ENCODE results near the gene SLC39A3.

The SLC39A3 gene, protein sequence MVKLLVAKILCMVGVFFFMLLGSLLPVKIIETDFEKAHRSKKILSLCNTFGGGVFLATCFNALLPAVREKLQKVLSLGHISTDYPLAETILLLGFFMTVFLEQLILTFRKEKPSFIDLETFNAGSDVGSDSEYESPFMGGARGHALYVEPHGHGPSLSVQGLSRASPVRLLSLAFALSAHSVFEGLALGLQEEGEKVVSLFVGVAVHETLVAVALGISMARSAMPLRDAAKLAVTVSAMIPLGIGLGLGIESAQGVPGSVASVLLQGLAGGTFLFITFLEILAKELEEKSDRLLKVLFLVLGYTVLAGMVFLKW

DNA sequence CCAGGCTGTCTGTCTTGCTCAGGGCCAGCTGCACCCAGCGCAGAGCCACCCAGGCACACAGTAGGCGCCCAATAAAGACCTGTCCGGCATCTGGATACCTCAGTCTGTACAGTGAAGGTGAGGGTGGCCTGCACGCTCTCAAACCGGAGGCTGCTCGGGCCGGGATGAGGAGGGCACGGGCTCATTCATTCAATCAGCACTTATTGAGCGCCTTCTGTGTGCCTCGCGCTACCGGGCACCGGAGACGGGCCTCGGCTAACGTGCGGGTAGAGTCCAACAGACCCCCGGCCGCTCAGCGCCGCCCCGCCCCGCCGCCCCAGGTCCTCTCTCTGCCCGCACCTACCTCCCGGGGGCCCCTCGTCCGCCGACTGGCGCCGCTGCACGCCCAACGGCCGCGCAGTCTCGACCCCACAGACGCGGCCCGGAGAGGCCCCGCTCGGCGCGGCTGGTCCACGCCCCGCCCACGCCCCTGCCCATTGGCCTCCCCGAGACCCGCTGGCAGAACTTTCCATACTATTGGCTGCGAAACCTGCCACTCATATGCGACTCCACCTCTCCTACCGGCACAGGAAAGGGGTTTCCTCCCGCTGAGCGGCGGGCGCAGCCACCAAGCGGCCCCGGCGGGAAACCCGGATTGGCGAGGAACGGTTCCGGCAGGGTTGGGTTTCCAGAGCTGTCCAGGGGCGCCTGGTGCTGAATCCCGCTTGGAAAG lies at the start of gene SLC39A3:
TSS of gene SLC39A3 (minus strand) at position 416 of the 712 bp plus-strand sequence. CDS start 2,760 bp downstream, outside the sequence.
- DNase-seq = peak; percentile 93 to 99 (median 96)

DNA sequence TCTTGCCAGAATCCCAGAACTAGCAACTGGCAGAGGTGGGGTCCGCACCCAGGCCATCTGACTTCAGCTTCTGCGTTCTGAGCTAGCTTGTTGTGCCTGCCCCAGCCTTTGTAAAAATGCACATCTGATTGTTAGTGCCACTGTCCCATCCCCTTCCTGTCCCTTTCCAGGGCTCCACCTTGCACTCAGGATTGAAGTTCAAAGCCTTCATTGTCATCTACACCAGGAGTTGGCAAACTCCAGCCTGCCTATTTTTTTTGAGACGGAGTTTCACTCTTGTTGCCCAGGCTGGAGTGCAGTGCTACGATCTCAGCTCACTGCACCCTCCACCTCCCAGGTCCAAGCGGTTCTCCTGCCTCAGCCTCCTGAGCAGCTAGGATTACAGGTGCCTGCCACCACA lies 48.4 kb upstream of the SLC39A3 start:
- no peak for DNase-seq

DNA sequence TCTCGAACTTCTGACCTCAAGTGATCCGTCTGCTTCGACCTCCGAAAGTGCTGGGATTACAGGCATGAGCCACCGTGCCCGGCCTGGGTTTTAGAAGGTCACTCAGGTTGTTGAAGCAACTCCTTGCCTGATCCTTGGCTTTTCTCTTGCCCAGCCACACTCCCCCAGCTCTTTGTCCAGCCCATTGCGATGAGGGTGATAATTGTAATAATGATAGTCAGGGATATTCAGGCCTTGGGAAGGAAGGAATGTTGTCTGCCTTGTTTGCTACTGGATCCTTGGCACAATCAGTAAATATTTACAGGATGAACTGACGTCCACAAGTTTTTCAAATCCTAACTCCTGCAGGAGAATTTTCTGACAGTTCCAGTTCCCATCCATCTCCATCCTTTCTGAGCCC lies 47.3 kb upstream of the SLC39A3 start:
- DNase-seq = no peak

DNA sequence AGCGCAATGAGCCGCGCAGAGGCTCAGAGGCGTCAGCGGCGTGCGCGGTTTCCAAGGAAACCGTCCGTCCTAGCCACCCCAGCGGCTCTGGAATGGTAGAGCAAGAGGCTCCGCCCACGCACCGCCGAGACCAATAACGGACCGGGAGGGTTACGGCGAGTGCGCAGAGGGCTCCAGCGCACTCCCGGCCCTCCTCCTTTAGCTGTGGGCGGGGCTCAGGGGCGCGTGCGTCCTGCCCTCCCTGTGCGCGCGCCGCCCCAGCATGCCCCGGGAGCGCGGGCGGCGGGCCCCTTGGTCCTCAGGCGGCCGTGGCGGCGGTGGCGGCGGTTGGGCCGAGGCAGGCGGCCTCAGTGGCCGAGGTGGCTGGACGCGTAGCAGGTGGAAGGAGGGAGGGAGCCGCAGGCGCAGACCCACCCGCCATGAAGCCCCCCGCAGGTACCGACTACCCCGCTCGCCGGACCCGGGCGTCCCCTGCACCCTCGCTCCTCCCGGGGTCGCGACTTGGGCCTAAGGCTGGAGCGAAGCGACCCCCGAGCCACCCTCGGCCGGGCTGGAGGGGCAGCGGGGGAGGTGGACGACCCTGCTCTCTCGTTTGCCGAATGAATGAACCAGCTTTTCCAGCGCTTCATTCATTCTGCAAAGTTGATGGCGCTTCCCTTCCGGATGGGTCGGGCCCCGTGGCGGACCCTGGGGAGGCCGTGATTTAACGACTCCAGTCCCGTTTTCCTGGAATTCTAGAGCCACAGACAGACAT lies 45.6 kb upstream of the SLC39A3 start, which contains the start of gene THOP1:
TSS of gene THOP1 (plus strand) at position 260 of the 754 bp plus-strand sequence. CDS start at position 420, 160 bp downstream.
- DNase-seq = peak; percentile 96 to 98 (median 98)

DNA sequence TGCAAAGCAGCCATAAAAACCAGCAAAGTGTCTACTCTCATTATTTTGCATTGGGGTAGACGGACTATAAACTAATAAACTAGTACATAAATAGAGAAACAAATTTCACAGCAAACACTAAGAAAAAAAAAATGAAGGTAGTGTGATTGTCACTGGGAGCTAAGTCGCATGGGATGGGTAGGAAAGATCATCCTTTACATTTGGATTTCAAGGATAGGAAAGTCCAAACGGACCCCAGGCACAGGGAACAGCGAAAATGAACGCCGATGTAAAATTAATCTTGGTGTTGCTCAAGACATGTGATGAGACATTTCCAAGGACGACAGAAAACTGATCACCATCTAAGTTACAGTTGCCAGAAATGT lies 43.9 kb upstream of the SLC39A3 start:
- DNase-seq = no peak

DNA sequence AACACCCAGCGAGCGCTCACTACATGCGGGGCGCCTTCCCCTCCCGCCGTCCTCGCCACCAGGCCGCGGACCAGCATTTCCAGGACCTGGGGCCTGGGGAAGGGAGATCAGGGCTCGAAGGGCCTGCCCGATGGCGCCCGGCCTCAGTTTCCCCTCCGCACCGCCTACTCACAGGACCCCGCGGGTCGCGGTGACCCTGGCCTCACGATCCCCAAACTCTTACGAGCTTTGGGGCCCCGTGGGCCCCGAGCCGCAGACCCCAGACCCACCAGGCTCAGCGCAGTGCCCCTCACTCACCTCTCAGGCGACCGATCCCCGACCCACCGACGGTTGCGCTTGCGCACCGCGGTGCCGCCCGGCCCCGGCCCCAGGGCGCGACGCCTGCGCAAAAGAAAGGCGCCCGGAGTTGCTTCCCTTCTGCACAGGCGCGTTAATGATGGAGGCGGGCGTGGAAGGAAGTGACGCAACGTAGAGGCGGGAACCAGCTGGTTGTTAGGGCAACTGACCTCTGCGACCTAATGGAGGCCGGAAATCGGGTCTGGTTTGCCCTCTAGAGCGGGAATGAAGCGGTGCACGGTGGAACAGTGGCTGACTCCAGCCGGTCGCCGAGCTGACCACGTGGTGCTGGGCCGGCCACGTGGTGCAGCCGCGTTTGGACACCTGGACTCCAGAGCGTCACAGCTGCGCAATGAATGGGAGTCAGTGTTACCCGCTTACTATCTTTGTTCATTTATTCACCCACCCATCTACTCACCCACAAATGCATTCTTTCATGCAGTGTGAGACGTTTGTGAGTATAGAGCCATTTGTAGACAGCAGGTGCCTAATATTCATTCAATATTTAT lies 43.3 kb upstream of the SLC39A3 start, which contains the start of gene SGTA:
TSS of gene SGTA (minus strand) at position 338 of the 845 bp plus-strand sequence. CDS start 14,205 bp downstream, outside the sequence.
- peak; percentile 87 to 93 (median 90) for DNase-seq

DNA sequence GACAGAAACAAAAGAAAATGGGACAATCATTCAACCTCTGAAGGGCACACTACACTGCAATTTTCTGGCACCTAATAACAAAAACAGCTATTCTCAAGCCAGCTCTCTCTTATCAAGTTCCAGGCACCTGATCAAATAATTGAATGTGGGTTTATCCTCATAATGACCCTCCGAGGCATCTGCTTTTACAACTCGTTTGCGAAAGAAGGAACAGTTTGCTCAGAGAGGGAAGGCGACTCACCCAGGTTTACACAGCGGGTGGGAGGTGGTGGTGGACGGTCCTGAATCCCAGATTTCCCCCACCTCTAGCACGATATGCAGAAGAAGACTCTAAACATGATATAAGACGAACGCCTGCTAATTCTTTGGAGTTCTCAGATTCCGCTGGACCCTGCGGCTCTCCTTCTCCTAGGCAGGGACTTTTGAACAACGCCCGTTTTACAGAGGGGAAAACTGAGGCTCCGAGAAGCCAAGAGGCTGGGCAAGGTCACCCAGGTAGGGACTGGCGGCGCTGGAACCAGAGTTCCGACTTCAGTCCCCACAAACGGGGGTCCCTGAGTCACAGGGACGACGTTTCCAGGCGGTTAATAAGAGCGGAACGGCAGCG lies 42.6 kb upstream of the SLC39A3 start:
- no peak for DNase-seq

DNA sequence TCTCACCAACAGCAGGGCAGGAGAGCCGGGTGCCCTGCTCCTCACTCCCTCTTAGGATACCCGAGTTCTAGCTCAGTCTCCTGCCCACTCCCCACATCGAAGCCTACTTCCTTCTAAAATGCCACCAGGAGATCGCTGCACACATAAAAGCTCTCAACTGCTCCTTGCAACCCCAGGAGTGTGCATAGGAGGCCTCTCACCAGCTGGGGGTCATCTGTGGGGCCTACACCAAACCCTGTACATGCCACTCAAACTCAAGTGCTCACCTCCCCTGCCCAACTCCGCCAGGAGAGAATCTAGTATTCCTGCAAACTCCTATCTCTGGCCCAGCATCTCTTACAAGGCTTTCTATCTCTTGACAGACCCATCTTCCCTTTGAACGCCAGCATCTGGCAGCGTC lies 40.5 kb upstream of the SLC39A3 start:
- DNase-seq = no peak

DNA sequence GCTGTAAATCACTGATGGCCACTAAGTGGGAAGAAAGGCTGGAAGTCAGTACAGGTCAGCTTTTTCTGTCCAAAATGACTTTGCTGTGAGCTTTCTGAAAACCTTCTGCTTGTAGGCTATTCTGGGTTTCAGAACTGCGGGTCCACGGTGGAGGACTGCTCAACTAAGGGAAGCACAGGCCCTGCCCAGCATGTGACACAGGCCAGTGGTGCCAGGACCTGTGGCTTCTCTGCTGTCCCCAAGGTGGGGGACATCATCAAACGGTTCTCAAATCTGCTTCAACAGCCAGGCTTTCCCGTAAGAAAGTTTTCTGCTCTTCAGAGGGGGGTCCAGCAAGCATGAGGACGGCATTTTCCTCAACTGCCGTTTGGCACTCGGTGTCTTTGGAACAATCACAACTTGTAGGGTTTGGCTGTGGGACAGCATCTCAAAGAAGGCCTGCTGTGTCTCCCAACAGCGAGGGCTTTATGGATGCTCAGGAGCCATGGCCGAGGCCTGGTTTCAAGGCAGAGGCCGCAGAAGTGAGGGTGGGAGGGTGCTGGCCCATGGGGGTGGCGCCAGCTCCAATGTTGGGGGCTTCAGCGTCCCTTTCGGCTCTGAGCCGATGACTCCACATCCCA lies 39.4 kb upstream of the SLC39A3 start:
- DNase-seq = no peak

DNA sequence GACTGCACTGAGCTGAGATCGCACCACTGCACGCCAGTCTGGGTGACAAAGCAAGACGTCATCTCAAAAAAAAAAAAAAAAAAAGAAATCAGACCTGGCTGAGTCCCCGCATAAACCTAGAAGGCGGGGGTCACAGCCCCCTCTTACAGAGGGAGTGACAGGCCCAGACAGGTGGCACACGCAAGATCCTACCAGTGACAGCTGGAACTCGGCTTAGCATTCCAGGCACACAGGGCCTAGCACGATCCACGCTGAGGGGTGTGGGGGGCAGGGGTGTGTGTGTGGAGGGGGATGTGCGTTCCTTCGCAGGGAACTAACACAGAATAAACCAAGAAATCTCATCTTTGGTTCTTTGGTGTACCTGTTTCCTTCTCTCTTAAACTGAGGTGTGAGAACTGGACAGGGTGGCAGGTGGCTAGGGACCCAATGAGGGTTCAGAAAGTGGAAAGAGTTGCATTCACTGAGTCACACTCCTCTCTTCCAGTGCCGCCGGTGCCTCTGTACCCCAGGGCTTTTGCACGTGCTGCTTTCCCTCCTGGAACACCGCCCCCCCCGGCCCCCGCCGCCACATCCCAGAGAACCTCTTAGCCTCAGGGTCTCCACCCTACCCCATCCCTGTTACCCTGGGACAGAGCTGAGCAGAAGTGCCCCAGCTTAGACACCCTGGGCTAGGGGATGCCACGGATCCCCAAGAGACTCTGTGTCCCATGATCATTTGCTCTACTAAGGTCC lies 38.3 kb upstream of the SLC39A3 start:
- no peak for DNase-seq

DNA sequence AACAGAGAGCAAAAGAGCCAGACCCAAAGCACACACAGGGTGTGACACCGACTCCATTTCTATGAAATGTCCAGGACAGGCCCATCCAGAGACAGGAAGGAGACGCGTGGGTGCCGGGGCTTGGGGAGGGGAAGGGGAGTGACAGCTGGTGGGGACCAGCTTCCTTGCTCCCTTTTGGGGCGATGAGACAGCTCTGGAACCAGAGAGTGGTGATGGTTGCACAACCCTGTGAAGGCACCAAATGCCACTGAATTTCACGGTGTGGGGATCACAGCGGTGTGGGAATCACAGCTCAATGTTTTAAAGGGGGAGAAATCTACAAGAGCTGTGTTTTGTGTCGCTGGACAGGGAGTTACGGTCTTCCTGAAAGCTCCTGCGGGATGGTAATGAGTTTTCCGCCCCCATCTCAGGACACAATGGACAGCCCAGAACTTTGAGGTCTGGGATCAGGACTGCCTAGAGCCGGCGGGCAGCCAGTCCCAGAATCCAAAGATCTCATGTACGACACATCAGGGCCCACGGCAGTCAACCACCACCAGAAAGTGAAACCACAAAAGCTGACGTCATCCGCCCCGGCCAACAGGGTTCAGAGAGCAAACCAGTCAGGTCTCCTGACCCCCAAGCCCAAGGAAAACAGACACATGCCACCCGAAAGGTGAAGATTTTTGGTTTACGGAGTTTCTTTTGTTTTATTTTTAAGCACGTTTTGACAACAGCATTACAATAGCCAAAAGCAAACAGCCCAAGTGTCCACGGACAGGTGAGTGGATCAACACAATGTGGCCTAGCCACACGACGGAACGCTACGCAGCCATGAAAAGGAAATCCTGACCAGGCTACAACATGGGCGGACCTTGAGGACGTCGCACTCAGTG lies 36.0 kb upstream of the SLC39A3 start:
- peak; percentile 36 to 46 (median 40) for DNase-seq

DNA sequence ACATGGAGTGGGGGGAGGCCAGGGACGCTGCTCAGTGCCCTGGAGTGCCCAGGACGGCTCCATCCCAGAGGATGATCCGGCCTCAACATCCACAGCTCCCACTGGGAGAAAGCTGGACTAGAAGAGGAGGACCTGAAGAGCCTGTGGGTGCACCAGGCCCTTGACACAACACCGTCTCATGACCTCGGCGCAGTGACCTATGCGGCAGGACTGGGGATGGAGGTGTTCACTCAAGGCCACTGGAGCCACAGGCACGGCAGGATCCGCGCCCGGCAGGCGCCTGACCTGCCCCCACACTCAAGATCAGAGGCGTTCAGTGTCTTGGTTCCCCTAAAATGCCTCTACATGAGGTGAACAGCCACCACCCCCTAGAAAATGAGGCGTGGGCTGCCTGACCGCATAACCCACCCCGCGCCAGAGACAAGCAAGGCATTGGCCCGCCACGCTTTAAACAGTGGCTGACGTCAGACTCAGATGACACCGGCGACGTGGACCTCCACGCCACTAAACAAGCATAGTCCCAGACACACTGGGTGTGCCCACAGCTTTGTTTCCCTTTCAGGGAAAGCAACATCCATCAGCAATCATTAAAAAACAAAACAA lies 35.2 kb upstream of the SLC39A3 start:
- no peak for DNase-seq

DNA sequence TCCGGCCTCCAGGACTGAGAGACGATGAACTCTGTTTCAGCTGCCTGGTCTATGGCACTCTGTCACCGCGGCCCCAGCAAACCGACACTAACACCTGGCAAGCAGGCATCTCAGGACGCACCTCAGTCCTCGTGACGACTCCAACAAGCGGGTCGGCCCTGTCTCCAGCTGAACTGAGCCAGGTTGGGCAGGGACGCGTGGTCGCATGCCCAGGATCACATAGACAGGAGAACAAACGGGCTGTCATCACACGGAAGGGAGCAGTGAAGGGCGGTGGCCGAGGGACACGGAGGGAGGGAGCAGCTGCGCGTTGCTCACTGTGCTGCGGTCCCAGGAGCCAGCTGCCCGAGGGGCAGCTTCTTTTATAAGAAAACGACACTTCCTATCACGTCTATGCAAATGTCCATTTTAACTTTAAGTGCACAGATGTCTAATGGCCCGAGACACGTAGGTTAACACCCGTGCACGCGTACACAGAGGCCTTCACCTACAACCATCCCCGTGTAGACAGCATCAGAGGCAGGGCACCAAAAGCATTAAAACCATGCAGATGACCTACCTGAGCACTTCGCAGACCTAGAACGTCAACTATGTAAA lies 34.4 kb upstream of the SLC39A3 start:
- DNase-seq = no peak

DNA sequence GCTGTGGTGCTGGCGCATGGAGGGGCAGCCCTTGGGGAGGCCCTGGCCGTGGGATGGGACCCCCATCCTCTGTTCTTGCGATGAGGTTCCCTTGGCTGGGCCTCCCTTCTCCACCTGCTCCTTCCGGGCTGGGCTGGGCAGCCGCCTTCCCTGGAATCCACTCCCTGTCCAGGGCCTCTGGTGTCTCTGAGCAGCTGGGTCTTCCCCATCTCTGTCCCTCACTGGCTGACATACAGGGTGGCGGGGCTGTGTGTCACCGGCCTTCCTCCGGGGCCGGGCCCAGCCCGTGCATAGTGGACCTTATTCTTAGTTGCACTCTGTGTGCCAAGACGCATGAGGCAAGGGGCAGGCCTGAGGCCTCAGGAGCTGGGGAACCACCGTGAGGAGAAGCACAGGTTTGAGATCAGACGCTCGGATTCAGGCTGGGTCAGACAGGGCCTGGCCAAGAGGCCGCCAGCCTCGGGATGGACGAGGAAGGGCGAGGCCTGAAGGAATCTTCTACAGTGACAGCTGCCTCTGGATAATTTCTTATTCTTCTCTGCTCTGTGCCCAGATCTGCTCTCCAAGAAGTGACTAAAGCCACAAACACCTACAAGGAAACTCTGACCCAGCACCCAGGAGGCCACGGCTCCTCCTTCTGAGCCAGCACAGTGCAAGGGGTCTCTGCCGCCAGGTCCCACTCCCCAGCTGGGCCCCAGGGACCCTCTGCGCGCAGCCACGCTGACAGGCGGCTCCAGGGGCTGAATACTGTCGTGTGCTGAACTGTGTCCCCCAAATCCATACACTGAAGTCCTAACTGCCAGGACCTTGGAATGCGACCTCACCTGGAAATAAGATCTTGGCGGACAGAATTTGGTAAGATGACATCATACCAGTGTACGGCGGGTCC lies 32.2 kb upstream of the SLC39A3 start:
- DNase-seq = no peak

DNA sequence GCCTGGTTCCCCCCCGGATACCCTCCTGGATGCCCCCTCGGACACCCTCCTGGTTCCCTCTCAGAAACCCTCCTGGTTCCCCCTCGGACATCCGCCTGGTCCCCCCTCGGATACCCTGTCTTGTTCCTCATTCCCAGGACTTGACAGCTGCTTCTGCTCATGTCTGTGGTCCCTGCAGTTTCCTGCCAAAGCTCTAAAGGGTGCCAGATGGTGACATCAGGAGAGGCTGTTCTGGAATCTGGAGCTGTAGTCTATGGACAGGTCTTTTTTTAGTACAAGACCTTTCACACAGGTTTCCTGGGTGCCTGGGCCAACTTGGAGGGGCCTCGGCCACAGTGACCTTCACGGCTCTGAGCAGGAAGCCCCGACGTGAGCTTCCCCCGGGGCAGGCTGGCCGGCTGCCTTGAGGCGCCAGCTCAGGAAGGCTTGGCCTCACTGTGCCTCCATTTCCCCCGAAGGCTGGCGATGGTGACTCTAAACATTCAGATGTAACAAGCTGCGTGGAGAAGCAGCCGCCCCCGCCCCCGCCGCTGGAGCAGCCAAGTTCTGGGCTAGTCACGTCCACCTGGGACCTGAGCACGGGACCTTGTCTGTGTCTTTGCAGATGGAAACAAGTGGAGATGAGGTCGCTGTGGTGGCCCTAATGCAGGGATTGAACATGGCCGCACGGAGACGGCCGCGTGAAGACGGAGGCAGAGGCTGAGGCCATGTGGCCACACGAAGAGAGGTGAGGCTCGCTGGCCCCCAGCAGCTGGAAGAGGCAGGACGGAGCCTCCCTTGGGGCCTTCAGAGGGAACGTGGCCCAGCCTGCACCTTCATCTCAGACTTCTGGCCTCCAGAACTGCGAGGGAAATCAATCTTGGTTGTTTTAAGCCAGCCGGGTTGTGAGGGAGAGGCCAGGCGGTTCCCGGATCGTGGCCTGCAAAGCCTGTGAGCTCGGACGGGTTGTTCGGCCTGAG lies 30.5 kb upstream of the SLC39A3 start:
- DNase-seq = no peak

DNA sequence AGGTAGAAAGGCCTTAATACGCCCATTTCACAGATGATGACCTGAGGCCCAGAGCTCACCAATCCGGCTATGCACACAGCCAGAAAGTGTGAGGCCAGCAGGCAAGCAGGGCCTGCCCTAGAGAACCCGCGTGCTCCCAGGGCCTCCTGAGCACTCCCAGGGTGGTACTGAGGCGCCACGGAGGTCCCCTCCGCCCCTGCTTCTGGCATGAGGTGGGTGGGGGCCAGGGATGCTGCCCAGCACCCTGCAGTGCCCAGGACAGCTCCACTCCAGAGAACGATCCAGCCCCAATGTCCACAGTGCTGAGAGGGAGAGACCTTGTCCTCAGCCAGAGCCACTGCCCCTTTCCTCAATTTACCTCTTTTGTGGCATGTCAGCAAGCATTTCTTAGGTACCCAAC lies 29.4 kb upstream of the SLC39A3 start:
- DNase-seq = no peak

All from activated CD4-positive, CD25-positive, alpha-beta regulatory T cell (primary cell).